Epithelial cell of proximal tubule (primary cell): ENCODE measurements around the gene AMD1. TPM values are rescaled to one million over a fixed set of nuclear protein-coding genes. Genes with fewer than 3 reads are reported as not detected.
"Not testable (repeated sequence)": the region's sequence is repeated elsewhere in the genome, so short reads cannot be mapped to it uniquely, and the experiment has no call there.

Experiments
- DNase-seq: peaks from one replicate; pipeline ENCODE4 v3.0.0-alpha.2; 2011; ENCODE audit warnings: low read depth
- H3K4me3 ChIP-seq: 2 replicates; pipeline ENCODE4 v1.5.1; 2011; ENCODE audit warnings: low read depth, mild to moderate bottlenecking, low read length
- CTCF ChIP-seq: conservative IDR thresholded peaks from 2 replicates; pipeline ENCODE4 v1.5.1; 2012; ENCODE audit warnings: low read depth, mild to moderate bottlenecking, low read length
- total RNA-seq: library from RNA; depleted of rRNA; stranded (reverse); fragments of >200 nt; gene quantifications from 2 replicates; pipeline ENCODE4 v1.2.3, GENCODE V29; 2015

Gene AMD1
- total RNA-seq, 1 donor from 2014 or later, result 50.4 TPM

DNA sequence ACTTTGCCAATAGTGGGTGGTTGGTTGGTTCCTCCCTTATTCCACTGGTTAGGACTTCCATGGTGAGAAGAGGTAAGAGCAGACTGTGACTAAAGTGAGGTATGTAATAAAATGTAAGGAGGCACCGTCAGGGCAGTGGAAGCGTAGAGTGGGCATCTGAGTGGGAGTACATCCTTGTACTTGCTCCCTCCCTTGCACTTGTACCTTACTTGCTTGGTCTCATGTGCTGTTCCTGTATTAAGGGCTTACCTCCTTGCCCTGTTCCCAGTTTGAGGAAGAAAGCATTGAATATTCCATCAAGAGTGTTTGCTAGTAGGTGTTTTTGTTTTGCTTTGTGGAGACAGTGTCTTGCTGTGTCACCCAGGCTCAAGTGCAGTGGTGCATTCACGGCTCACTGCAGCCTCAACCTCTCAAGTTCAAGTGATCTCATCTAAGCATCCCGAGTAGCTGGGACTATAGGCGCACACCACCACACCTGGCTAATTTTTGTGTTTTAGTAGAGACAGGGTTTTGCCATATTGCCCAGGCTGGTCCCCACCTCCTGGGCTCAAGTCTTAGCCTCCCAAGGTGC, 25.5 kb downstream of the AMD1 start:
- H3K4me3 ChIP-seq, result no peak overlapping the region
- TF ChIP-seq CTCF, result no peak
- DNase-seq, result no peak

- not testable (repeated sequence) for H3K4me3 ChIP-seq, DNase-seq
Observed at GRCh38 chr6:110901601-110902000, 27.0 kb downstream of the AMD1 start.

GRCh38 chr6:110902091-110902490, 27.5 kb downstream of the AMD1 start:
- TF ChIP-seq CTCF, result no peak
- no peak for DNase-seq
- H3K4me3 ChIP-seq, result no peak overlapping the region

DNA sequence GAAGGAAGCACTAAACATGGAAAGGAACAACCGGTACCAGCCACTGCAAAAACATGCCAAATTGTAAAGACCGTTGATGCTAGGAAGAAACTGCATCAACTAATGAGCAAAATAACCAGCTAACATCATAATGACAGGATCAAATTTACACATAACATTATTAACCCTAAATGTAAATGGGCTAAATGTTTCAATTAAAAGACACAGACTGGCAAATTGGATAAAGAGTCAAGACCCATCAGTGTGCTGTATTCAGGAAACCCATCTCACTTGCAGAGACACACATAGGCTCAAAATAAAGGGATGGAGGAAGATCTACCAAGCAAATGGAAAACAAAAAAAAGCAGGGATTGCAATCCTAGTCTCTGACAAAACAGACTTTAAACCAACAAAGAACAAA, 31.7 kb downstream of the AMD1 start:
- H3K4me3 ChIP-seq, DNase-seq: not testable (repeated sequence)

DNA sequence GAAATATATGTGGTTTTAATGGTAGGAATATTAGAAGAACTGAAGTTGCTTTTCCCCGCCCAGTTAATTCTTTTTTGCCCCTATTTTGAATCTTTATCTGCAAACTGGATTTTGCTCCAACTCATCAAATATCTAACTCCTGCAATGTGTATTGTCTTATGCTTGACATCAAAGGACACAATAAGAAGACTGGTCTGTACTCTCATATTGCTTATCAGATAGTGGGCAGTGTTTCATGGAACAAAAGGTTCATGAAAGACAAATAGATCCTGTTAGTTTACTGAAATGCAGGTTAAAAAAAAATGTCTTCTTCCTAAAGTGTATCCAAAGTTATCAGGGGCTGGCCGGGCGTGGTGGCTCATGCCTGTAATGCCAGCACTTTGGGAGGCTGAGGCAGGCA, 56.2 kb downstream of the AMD1 start:
- DNase-seq, result no peak
- H3K4me3 ChIP-seq, result no peak overlapping the region
- TF ChIP-seq CTCF, result no peak

GRCh38 chr6:110933912-110934311, 59.3 kb downstream of the AMD1 start:
- no peak for TF ChIP-seq CTCF
- no peak overlapping the region for H3K4me3 ChIP-seq
- no peak for DNase-seq

DNA sequence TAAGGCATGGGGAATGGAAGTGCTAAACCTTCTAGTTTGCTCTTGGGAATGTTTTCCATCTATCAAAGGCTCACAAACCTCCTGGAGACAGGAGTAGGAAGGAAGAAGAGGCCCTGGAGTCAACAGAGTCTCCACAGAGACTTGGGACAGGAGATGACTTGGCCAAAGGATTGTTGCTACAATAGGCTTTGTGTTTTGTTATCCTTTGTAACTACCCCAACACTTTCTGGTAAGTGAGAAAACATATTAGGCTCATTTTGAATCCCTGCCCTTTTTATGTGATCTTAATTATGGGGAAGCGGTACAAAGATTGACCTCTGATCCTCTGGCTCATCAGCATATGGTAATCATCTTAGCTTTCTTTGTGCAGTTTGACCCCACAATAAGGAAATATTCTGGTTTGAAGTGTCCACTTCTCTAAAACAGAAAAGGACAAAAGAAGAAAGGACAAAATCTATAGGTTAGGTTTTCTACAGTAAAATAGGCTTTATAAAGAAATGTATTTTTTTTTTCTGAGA, 59.9 kb downstream of the AMD1 start:
- no peak for DNase-seq
- no peak for TF ChIP-seq CTCF
- no peak overlapping the region for H3K4me3 ChIP-seq

- H3K4me3 ChIP-seq, result no peak overlapping the region
- no peak for DNase-seq
- TF ChIP-seq CTCF, result no peak
Observed at GRCh38 chr6:110935171-110935570, 60.6 kb downstream of the AMD1 start.
